Measurements from ENCODE around the gene ITPK1. TPM values are rescaled to one million over a fixed set of nuclear protein-coding genes. Genes with fewer than 3 reads are reported as not detected.

Gene ITPK1
- total RNA-seq, 1 experiment from 2014 or later = 38.5 TPM

DNA sequence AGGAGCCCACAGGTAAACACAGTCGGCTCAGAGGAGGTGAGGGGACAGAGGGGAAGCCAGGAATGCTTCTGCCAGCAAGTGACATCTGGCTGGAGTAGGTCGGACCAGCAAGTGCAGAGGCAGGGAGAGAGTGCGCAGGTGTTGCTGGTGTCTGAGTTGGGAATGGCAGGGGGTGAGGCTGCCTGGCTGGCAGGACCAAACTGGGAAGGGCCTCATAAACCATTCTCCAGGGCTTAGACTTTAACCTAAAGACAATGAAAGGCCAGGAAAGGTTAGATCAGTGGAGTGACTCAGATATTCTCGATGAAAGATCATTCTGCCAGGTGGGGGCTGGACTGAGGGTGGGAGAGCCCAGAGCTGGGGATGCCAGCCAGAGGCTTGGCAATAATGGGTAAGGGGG, 66.4 kb downstream of the ITPK1 start:
- POLR2A ChIA-PET (ENCODE audit: low non-redundant PET) = no interaction called here
- Histone ChIP-seq H3K4me1 (ENCODE audit: insufficient read depth, low read length, poor library complexity, severe bottlenecking) (no peaks in the 10 kb centered on the region), H3K27ac (ENCODE audit: low read depth, low read length, poor library complexity, severe bottlenecking) (no peak overlapping the region), H3K9me3 (ENCODE audit: low read depth, low read length, poor library complexity, severe bottlenecking) (no peaks in the 10 kb centered on the region), H3K27me3 (replicated peaks; ENCODE audit: insufficient read depth, low read depth, low read length, poor library complexity) (no peaks in the 10 kb centered on the region), H3K36me3 (ENCODE audit: insufficient read depth, low read length, poor library complexity, severe bottlenecking) (no peaks in the 10 kb centered on the region), H3K4me3 (ENCODE audit: low read depth, low read length, poor library complexity, severe bottlenecking) (no peak overlapping the region)
- TF ChIP-seq, protein P1, sequence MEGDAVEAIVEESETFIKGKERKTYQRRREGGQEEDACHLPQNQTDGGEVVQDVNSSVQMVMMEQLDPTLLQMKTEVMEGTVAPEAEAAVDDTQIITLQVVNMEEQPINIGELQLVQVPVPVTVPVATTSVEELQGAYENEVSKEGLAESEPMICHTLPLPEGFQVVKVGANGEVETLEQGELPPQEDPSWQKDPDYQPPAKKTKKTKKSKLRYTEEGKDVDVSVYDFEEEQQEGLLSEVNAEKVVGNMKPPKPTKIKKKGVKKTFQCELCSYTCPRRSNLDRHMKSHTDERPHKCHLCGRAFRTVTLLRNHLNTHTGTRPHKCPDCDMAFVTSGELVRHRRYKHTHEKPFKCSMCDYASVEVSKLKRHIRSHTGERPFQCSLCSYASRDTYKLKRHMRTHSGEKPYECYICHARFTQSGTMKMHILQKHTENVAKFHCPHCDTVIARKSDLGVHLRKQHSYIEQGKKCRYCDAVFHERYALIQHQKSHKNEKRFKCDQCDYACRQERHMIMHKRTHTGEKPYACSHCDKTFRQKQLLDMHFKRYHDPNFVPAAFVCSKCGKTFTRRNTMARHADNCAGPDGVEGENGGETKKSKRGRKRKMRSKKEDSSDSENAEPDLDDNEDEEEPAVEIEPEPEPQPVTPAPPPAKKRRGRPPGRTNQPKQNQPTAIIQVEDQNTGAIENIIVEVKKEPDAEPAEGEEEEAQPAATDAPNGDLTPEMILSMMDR (conservative IDR thresholded peaks at IDR 0.05; ENCODE audit: low read depth, low read length) = no peak
- no peak for TF ChIP-seq EZH2 (IDR thresholded peaks at IDR 0.05; ENCODE audit: borderline replicate concordance, low read depth, low read length, poor library complexity, severe bottlenecking)
- CTCF ChIA-PET = no interaction called here
- intact Hi-C loops (cut with micrococcal nuclease; ENCODE audit: unreplicated experiment) = no loop called here
- DNase-seq (ENCODE audit: low spot score) = no peak
- no TSS peak for BruUV-seq (replicated peaks)

DNA sequence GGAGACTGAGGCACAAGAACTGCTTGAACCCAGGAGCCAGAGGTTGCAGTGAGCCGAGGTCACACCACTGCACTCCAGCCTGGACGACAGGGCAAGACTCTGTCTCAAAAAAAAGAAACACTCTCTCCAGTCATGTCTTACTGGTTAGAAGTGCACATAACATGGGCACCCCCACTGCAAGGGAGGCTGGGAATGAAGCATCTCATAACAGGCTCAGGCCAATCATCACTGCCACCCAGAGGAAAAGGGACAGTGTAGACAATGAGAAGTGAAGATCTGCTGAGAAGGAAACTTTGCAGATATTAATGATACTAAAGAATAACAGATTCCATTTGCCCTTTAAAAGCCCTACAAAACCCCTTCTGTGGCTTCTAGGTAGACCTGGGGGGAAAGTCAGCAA, 66.9 kb downstream of the ITPK1 start:
- no peaks in the 10 kb centered on the region for H3K9me3 ChIP-seq (ENCODE audit: low read depth, low read length, poor library complexity, severe bottlenecking)
- no peak overlapping the region for H3K27ac ChIP-seq (ENCODE audit: low read depth, low read length, poor library complexity, severe bottlenecking)
- intact Hi-C loops (cut with micrococcal nuclease; ENCODE audit: unreplicated experiment) = no loop called here
- ChIA-PET CTCF (no interaction called here), POLR2A (ENCODE audit: low non-redundant PET) (no interaction called here)
- no peaks in the 10 kb centered on the region for H3K27me3 ChIP-seq (replicated peaks; ENCODE audit: insufficient read depth, low read depth, low read length, poor library complexity)
- no peak for DNase-seq (ENCODE audit: low spot score)
- H3K4me1 ChIP-seq (ENCODE audit: insufficient read depth, low read length, poor library complexity, severe bottlenecking) = no peaks in the 10 kb centered on the region
- no peak overlapping the region for H3K4me3 ChIP-seq (ENCODE audit: low read depth, low read length, poor library complexity, severe bottlenecking)
- H3K36me3 ChIP-seq (ENCODE audit: insufficient read depth, low read length, poor library complexity, severe bottlenecking) = no peaks in the 10 kb centered on the region
- no TSS peak for BruUV-seq (replicated peaks)
- TF ChIP-seq, protein P1 (conservative IDR thresholded peaks at IDR 0.05; ENCODE audit: low read depth, low read length) = no peak
- no peak for TF ChIP-seq EZH2 (IDR thresholded peaks at IDR 0.05; ENCODE audit: borderline replicate concordance, low read depth, low read length, poor library complexity, severe bottlenecking)

DNA sequence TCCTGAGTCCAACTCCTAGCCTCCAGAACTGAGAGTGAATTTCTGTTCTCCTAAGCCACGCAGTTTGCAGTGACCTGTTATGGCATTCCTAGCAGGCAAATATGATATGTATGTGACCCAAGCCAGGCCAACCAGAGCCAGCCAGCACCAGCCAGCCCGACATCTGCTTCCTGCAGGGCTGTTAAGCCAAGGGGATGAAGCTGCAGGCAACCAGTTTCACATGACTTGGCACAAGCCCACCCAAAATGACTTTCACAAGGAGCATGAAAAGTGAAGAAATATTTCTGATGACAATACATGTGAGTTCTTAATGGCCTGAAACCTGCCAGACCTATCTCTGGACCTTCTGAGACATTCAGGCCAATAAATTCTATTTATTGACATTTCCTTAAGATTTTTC, 68.1 kb downstream of the ITPK1 start:
- Histone ChIP-seq H3K4me1 (ENCODE audit: insufficient read depth, low read length, poor library complexity, severe bottlenecking) (no peaks in the 10 kb centered on the region), H3K27me3 (replicated peaks; ENCODE audit: insufficient read depth, low read depth, low read length, poor library complexity) (no peaks in the 10 kb centered on the region), H3K27ac (ENCODE audit: low read depth, low read length, poor library complexity, severe bottlenecking) (no peak overlapping the region), H3K4me3 (ENCODE audit: low read depth, low read length, poor library complexity, severe bottlenecking) (no peak overlapping the region), H3K9me3 (ENCODE audit: low read depth, low read length, poor library complexity, severe bottlenecking) (no peaks in the 10 kb centered on the region), H3K36me3 (ENCODE audit: insufficient read depth, low read length, poor library complexity, severe bottlenecking) (no peaks in the 10 kb centered on the region)
- BruUV-seq (replicated peaks) = no TSS peak
- POLR2A ChIA-PET (ENCODE audit: low non-redundant PET) = no interaction called here
- TF ChIP-seq, protein P1 (conservative IDR thresholded peaks at IDR 0.05; ENCODE audit: low read depth, low read length) = no peak
- no peak for TF ChIP-seq EZH2 (IDR thresholded peaks at IDR 0.05; ENCODE audit: borderline replicate concordance, low read depth, low read length, poor library complexity, severe bottlenecking)
- intact Hi-C loops (cut with micrococcal nuclease; ENCODE audit: unreplicated experiment) = no loop called here
- CTCF ChIA-PET = no interaction called here
- no peak for DNase-seq (ENCODE audit: low spot score)

Measured in A673 (cell line).